ENCODE measurements around the gene SLC25A13. TPM values are rescaled to one million over a fixed set of nuclear protein-coding genes. Genes with fewer than 3 reads are reported as not detected.

The SLC25A13 gene
- total and polyA plus RNA-seq, 2 of the 4 experiments (the other 2 are of a cell fraction), result 7.4 to 11.7 TPM

GRCh38 chr7:96204601-96205000, 117.3 kb downstream of the SLC25A13 start:
- Histone ChIP-seq H2BK15ac (ENCODE audit: low read depth, low read length) (no peak overlapping the region), H4K8ac (ENCODE audit: low read depth in 2 of 2, low read length in 2 of 2) (no peak overlapping the region), H3K4me3 (ENCODE audit: insufficient read depth, low read depth, low read length) (no peak overlapping the region), H4K20me1 (ENCODE audit: insufficient read depth, low read length) (no peaks in the 10 kb centered on the region), H2AK9ac (replicated peaks; ENCODE audit: low read depth, low read length, poor library complexity) (no peak overlapping the region), H2AK5ac (ENCODE audit: low read depth, low read length) (no peak overlapping the region), H3K4ac (ENCODE audit: low read depth, low read length) (no peak overlapping the region), H2AFZ (replicated peaks; ENCODE audit: low read length, poor library complexity) (no peak overlapping the region), H4K5ac (ENCODE audit: low read depth, low read length) (no peak overlapping the region), H2BK20ac (ENCODE audit: low read depth, low read length) (no peak overlapping the region), H3K79me1 (ENCODE audit: low read depth in 1 of 2, low read length in 2 of 2) (no peaks in the 10 kb centered on the region; a peak in 1 of 4 replicates), H3K23ac (ENCODE audit: low read depth, low read length) (no peak overlapping the region), H3K9me1 (ENCODE audit: insufficient read depth, low read length) (peaks cover 3% of the 10 kb centered on the region; the same call in 1 of the 2 replicates), H3K36me3 (ENCODE audit: control insufficient read depth, insufficient read depth, low read length) (no peaks in the 10 kb centered on the region), H3K56ac (ENCODE audit: extremely low read depth, insufficient read depth, low read length) (no peak overlapping the region), H4K91ac (ENCODE audit: insufficient read depth, low read depth, low read length) (no peak overlapping the region), H3K27me3 (ENCODE audit: control insufficient read depth, insufficient read depth, low read length) (no peaks in the 10 kb centered on the region), H3K14ac (replicated peaks; ENCODE audit: low read depth, low read length) (no peak overlapping the region), H2BK5ac (ENCODE audit: low read depth, low read length, poor library complexity, severe bottlenecking) (no peak overlapping the region), H3K27ac (ENCODE audit: insufficient read depth, low read length) (no peak overlapping the region), H3K4me1 (ENCODE audit: control insufficient read depth, insufficient read depth, low read length) (no peaks in the 10 kb centered on the region), H3K18ac (ENCODE audit: low read depth, low read length) (no peak overlapping the region), H3K9me3 (ENCODE audit: control insufficient read depth, insufficient read depth, low read length) (no peaks in the 10 kb centered on the region), H3K9ac (ENCODE audit: low read depth, low read length) (no peak overlapping the region), H2BK120ac (ENCODE audit: low read depth, low read length) (no peak overlapping the region), H3K4me2 (ENCODE audit: low read depth, low read length) (no peak overlapping the region)
- in situ Hi-C loops (cut with MboI; ENCODE audit: low sequenced_read_pairs) (no loop called here), dilution Hi-C loops (cut with HindIII; ENCODE audit: low sequenced_read_pairs, unreplicated experiment) (no loop called here), intact Hi-C loops (cut with micrococcal nuclease) (no loop called here)
- BruUV-seq (replicated peaks), result no TSS peak
- ChIA-PET POLR2A (ENCODE audit: unreplicated experiment) (no interaction called here), CTCF (no interaction called here)
- DNase-seq, result no peak
- TF ChIP-seq BHLHE40 (IDR thresholded peaks at IDR 0.05; ENCODE audit: low read depth, low read length) (no peak), FOS (IDR thresholded peaks at IDR 0.05; ENCODE audit: low read depth, low read length) (no peak), RCOR1 (IDR thresholded peaks at IDR 0.05; ENCODE audit: insufficient replicate concordance, low read length) (no peak), MAZ (IDR thresholded peaks at IDR 0.05; ENCODE audit: borderline replicate concordance, low read depth, low read length) (no peak), MXI1 (IDR thresholded peaks at IDR 0.05; ENCODE audit: borderline replicate concordance, low read depth, low read length) (no peak), NFE2L2 (IDR thresholded peaks at IDR 0.05; ENCODE audit: low read depth, low read length) (no peak)
- no CpG with 5 or more reads among the region's 3 CpGs for WGBS, 2 experiments (ENCODE audit: extremely low coverage in 2 of 2, insufficient read length in 1 of 2)
- no peak for ATAC-seq (ENCODE audit: low read depth)

Data from IMR-90 (cell line).